Measurements from ENCODE around the gene PRKAG1. TPM values are rescaled to one million over a fixed set of nuclear protein-coding genes. Genes with fewer than 3 reads are reported as not detected.

The PRKAG1 gene
- total RNA-seq, 2 donors from 2014 or later = 52.2 to 57.3 TPM

DNA sequence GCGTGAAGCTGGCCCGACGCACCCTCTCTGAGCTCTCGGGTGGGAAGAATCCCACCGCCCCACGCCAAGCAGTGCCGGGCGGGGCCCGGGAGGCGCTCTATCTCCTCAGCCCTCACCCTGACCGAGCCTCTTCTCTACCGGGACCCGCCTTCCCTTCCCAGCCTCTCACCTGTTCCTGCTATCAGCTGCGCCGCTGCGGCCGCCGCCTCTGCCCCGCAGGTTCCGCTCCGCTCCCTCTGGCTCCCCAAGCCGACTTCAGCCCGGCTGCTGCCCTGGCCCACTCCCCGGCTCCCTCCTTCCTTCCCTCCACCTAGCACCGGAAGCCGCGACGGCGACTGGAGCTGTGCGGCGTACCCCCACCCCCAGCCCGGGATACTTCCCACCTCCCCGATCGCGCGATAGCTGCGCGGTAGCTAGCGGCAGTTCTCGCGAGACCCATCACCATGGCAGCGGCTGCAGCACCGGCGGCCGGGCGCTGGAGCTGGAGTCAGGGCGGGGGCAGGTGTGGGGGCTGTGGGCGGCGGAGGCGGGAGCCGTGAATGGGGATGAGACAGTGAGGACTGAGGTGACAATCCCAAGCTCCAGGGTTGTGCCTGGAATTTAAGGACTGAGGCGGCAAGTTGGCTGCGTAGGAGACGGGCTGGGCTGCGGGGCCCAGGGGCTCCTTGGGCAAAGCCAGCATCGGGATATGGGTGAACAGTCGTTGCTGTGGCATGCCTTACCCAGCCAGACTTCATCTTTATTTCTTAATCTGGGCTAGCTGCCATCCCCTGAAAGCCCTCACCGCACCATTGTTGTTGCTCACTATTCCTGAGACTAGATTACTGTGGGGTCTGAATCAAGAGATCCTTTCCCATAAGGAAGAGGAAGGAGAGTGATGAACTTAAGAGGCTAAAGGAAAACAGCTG, 61.2 kb downstream of the PRKAG1 start, which contains the start of gene ARF3:
Gene ARF3 (minus strand): TSS at position 347 of the 908 bp plus-strand sequence. CDS start 16,392 bp downstream, outside the sequence.
- DNase-seq (ENCODE audit: low spot score) = peak; percentile 98
- intact Hi-C loops (cut with DNase I) = no loop called here

DNA sequence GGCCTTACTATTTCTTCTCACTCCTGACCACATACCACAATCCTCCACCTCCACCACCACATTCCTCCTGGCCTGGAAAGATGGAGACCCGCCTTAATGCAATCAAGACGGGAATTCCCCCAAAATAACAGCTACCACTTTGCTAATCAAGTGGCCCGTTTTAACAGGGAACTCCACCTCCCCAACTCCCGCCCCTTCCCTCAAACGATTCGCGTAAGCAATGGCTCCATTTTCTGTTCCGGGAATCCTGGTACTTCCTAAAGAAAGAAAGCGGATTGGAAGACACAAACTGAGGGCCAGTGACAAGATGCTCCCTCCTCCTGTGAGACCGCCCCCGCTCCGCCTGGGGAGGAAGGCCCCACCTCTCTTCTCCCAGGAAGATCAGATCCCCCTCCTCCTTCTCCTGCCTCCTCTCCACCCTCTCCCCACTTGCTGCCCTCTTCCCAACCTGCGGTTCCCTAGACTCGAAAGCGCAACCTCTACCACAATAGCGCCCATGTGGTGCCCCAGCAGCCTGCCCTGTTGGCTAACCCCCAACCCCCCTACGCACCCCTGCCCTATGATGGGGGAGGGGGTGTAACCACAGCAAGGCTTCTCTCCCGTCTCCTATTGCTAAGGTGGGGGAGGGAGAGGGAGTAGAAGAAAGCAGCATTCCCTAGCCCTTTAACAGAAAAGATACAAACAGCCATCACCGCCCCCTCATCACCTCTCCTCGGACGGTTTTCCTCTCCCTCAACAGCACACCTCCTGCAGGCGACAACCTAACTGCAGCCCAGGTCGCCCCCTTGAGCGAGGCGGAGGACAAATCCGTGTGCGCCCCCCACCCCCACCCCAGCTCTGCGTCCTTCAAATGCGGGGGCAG, 62.1 kb downstream of the PRKAG1 start:
- intact Hi-C loops (cut with DNase I) = no loop called here
- DNase-seq (ENCODE audit: low spot score) = peak; percentile 95

DNA sequence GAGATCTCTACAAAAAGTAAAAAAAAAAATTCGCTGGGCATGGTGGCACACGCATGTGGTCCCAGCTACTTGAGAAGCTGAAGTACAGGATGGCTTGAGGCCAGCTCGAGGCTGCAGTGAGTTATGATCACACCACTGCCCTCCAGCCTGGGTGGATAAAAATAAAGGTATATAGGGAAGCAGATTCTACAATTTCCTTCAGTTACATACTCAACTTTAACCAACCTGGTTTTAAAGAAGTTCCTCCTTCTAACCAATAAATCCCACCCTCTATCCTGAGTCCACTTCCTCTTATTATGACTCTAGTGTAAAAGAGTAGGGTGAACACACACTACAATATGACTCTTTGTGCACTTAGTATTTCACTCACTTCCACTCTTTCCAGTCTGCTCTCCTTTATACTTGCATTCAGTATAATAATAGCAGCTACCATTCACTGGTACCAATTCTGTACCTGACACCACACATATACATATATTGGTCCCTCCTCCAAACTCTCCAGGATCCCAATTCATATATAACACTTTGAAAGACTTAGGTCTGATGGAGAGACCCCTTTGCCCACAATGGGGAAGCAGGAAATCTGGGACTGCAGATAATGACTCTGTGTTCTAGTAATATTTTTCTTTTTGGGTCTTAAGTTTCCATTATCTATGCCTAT, 63.6 kb downstream of the PRKAG1 start:
- no peak for DNase-seq (ENCODE audit: low spot score)
- intact Hi-C loops (cut with DNase I) = no loop called here

DNA sequence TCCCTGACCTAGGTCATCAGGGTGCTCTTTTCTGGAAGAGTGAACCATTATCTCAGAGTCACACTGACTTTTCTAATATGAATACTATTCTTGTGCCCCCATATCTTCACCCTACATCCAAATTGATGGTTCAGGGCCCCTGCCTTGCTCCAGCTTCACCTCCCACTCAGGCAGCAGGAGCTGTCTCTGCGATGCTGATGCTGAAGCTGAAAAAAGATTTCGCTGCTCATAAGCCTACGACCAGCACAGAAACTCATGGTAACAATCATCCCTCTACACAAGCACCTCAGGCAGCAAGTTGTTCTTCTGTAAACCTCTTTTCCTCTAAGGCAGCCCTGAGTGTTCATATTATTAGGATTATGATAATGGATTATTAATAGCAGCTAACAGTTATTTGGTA, 64.5 kb downstream of the PRKAG1 start:
- intact Hi-C loops (cut with DNase I) = no loop called here
- DNase-seq (ENCODE audit: low spot score) = no peak

DNA sequence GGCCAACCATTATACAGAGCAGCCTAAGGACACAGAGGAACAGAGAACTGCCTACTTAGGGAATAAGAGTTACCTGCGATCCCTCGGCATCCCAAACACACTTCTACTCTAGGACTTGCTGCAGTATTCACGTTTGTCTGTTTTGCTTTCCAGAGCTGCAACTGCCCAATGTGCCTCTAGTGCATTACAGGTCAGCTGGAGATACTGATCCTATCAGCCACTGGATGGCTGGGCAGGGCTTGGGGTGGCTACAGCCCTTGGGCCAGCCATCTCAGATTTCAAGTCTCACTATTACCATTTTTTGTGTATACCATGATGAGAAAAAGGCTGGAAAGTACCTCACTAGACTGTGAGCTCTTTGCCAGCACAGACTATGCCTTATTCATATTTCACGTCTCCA, 65.9 kb downstream of the PRKAG1 start:
- intact Hi-C loops (cut with DNase I) = no loop called here
- no peak for DNase-seq (ENCODE audit: low spot score)

Other genes starting within 250 kb of the PRKAG1 start
- gene ADCY6, start 229.7 kb downstream of the PRKAG1 start, total RNA-seq = 10 to 100 TPM; 31.6 to 39.2 TPM
- gene CACNB3, start 200.3 kb downstream of the PRKAG1 start, total RNA-seq = 10 to 100 TPM; 11.8 to 23.8 TPM
- 10 to 100 TPM; 40.7 to 48.6 TPM for gene DDX23, start 166.6 kb downstream of the PRKAG1 start, total RNA-seq
- gene RND1, start 152.9 kb downstream of the PRKAG1 start, total RNA-seq = under 1 TPM; 0.29 to 0.32 TPM
- 10 to 100 TPM; 26.9 to 34.2 TPM for gene FKBP11, start 93.3 kb downstream of the PRKAG1 start, total RNA-seq
- gene ARF3, start 61.3 kb downstream of the PRKAG1 start, total RNA-seq = 100 to 1,000 TPM; 127 to 130 TPM
- 1 to 10 TPM in 1 of 2 donors, under 1 TPM in 1; 0.33 to 4.0 TPM for gene WNT10B, start 47.0 kb downstream of the PRKAG1 start, total RNA-seq
- gene WNT1, start 40.5 kb downstream of the PRKAG1 start, total RNA-seq = not detected
- not detected for gene DDN, start 19.4 kb downstream of the PRKAG1 start, total RNA-seq
- 10 to 100 TPM; 59.5 to 63.3 TPM for gene KMT2D, start 42.0 kb upstream of the PRKAG1 start, total RNA-seq
- under 1 TPM in 1 of 2 donors, not detected in 1; 0.38 TPM for gene RHEBL1, start 51.2 kb upstream of the PRKAG1 start, total RNA-seq
- gene DHH, start 76.0 kb upstream of the PRKAG1 start, total RNA-seq = 1 to 10 TPM in 1 of 2 donors, under 1 TPM in 1; 0.93 to 2.7 TPM
- gene LMBR1L, start 92.1 kb upstream of the PRKAG1 start, total RNA-seq = 10 to 100 TPM; 37.7 to 40.8 TPM
- gene TUBA1B, start 112.6 kb upstream of the PRKAG1 start, total RNA-seq = 100 to 1,000 TPM; 763 to 783 TPM
- 100 to 1,000 TPM; 240 to 247 TPM for gene TUBA1A, start 170.3 kb upstream of the PRKAG1 start, total RNA-seq
- 100 to 1,000 TPM; 172 to 219 TPM for gene TUBA1C, start 246.3 kb upstream of the PRKAG1 start, total RNA-seq

All from posterior vena cava (tissue), 2 donors.